Measurements from ENCODE around the gene IL3RA. TPM values are rescaled to one million over a fixed set of nuclear protein-coding genes. Genes with fewer than 3 reads are reported as not detected.
A peak's percentile ranks its signal among the peaks of the same experiment; 100 is the strongest.
"Not testable (repeated sequence)": the region's sequence is repeated elsewhere in the genome, so short reads cannot be mapped to it uniquely, and the experiment has no call there.

IL3RA gene
- total RNA-seq, 2 donors from 2014 or later = 2.4 to 3.2 TPM

DNA sequence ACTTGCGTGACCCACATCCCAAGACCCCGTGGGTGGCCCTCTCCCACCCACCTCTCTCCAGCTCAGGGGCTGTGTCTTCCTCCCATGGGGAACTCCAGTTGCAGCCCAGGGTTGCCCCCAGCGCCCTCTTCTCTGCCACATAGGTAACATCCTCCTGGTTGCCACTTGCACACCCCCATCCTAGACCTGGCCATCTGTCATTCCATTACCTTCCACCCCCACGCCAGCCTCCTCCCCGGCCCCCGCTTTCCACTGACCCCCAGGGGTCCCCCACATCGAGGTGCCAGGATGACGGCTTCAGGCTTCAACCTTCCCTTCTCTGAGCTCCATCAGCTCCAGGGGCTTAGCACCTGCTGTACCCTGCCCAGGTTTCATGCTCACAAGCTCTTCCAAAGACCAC is 28.1 kb upstream of the IL3RA start:
- H3K36me3 ChIP-seq = no peaks in the 10 kb centered on the region
- no peak overlapping the region for H3K4me3 ChIP-seq
- H3K4me1 ChIP-seq = no peaks in the 10 kb centered on the region
- H3K27me3 ChIP-seq = no peaks in the 10 kb centered on the region
- DNase-seq (ENCODE audit: low spot score) = no peak
- TF ChIP-seq, protein P1, sequence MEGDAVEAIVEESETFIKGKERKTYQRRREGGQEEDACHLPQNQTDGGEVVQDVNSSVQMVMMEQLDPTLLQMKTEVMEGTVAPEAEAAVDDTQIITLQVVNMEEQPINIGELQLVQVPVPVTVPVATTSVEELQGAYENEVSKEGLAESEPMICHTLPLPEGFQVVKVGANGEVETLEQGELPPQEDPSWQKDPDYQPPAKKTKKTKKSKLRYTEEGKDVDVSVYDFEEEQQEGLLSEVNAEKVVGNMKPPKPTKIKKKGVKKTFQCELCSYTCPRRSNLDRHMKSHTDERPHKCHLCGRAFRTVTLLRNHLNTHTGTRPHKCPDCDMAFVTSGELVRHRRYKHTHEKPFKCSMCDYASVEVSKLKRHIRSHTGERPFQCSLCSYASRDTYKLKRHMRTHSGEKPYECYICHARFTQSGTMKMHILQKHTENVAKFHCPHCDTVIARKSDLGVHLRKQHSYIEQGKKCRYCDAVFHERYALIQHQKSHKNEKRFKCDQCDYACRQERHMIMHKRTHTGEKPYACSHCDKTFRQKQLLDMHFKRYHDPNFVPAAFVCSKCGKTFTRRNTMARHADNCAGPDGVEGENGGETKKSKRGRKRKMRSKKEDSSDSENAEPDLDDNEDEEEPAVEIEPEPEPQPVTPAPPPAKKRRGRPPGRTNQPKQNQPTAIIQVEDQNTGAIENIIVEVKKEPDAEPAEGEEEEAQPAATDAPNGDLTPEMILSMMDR (IDR thresholded peaks at IDR 0.05) = no peak
- no peak overlapping the region for H3K27ac ChIP-seq
- peaks cover 0 to 10% of the 10 kb centered on the region in 2 donors for H3K9me3 ChIP-seq

DNA sequence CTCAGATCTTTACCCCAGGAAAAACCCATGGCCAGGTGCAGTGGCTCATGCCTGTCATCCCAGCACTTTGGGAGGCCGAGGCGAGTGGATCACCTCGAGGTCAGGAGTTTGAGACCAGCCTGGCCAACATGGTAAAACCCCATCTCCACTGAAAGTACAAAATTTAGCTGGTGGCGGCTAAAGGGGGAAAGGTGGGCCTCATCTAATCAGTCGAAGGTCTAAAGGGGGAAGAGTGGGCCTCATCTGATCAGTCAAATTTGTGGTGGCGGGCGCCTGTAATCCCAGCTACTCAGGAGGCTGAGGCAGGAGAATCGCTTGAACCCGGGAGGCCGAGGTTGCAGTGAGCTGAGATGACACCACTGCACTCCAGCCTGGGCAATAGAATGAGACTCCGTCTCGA is 27.7 kb upstream of the IL3RA start:
- not testable (repeated sequence) for H3K4me3 ChIP-seq; H3K27ac ChIP-seq; H3K27me3 ChIP-seq; H3K4me1 ChIP-seq; H3K36me3 ChIP-seq; DNase-seq (ENCODE audit: low spot score)
- peaks cover 0 to 10% of the 10 kb centered on the region in 2 donors for H3K9me3 ChIP-seq

DNA sequence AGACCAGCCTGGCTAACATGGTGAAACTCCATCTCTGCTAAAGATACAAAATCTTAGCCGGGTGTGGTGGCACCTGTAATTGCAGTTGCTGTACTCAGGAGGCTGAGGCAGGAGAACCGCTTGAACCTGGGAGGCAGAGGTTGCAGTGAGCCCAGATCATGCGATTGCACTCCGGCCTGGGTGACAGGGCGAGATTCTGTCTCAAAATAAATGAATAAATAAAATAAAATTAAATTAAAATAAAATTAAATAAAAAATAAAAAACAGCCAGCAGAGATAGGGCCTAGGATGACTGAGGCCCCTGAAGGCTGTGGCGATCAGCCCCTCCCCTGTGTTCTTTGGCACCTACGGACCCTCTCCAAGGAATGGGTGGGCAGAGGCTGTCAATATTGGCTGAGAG is 22.8 kb upstream of the IL3RA start:
- Histone ChIP-seq H3K4me1 (no peaks in the 10 kb centered on the region), H3K4me3 (no peak overlapping the region), H3K9me3 (no peaks in the 10 kb centered on the region), H3K27ac (no peak overlapping the region), H3K27me3 (no peaks in the 10 kb centered on the region), H3K36me3 (no peaks in the 10 kb centered on the region)
- TF ChIP-seq, protein P1 (IDR thresholded peaks at IDR 0.05) = no peak
- DNase-seq (ENCODE audit: low spot score) = no peak

DNA sequence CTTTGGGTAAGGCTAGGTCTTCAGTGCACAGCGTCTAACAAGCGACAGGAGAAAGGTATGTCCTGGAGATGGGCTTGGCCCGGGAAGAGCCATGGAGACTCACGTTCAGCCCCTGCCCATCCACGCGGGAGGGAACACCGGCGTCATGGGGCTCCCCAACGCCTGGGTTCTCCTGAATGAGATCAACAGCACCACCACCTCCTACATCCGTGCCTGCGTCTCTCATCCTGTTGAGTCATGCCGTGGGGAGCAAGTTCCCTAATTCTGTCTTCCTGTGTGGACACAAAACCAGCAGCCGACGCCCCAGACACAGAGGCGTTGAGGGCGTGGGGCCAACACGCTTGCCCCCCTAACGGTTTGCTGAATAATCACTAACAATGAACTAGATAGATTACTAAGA is 20.1 kb upstream of the IL3RA start:
- no peaks in the 10 kb centered on the region for H3K9me3 ChIP-seq
- H3K4me3 ChIP-seq = no peak overlapping the region
- no peak overlapping the region for H3K27ac ChIP-seq
- TF ChIP-seq, protein P1 (IDR thresholded peaks at IDR 0.05) = no peak
- DNase-seq (ENCODE audit: low spot score) = peak; percentile 81
- H3K4me1 ChIP-seq = no peaks in the 10 kb centered on the region
- no peaks in the 10 kb centered on the region for H3K36me3 ChIP-seq
- no peaks in the 10 kb centered on the region for H3K27me3 ChIP-seq

DNA sequence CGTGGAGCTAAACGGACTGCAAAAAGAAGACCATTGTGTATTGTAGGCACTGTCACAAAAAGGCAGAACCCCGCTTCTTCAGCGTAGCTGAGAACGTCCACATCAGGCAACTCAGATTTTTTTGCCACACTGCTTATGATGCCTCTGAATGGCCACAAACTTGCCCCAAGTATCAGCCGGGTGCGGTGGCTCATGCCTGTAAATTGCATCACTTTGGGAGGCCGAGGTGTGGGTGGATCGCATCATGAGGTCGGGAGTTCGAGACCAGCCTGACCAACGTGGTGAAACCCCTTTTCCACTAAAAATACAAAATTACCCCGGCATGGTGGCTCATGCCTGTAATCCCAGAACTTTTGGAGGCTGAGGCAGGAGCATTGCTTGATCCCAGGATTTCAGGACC is 14.9 kb upstream of the IL3RA start:
- DNase-seq (ENCODE audit: low spot score) = no peak
- H3K36me3 ChIP-seq = no peaks in the 10 kb centered on the region
- no peak overlapping the region for H3K27ac ChIP-seq

DNA sequence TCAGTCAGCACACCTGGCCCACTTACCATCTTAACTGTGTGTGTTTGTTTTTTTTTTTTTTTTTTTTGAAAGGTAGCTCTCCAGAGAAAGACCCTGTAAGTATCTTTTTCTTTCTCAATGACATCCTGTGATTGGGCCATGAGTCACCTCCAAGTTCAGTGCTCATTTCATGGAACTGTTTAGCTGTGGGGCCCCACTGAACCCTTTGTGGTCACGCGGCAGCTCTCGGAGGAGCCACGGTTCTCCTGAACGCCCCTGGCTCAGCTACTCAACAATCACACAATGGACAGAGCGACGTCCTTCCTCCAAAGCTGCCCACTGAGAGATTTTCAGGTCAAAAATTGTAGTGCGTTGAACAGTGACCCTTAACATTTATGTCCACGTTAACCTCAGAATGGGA is 14.2 kb upstream of the IL3RA start:
- Histone ChIP-seq H3K27ac (no peak overlapping the region), H3K4me3 (no peak overlapping the region), H3K36me3 (no peaks in the 10 kb centered on the region), H3K27me3 (no peaks in the 10 kb centered on the region), H3K4me1 (no peaks in the 10 kb centered on the region), H3K9me3 (no peaks in the 10 kb centered on the region)
- TF ChIP-seq, protein P1 (IDR thresholded peaks at IDR 0.05) = no peak
- DNase-seq (ENCODE audit: low spot score) = no peak

More for the DNA sequence above, 14.9 kb upstream of the IL3RA start:
- Histone ChIP-seq H3K4me3 (no peak overlapping the region), H3K9me3 (no peaks in the 10 kb centered on the region), H3K27me3 (no peaks in the 10 kb centered on the region), H3K4me1 (no peaks in the 10 kb centered on the region)
- TF ChIP-seq, protein P1 (IDR thresholded peaks at IDR 0.05) = no peak
